Neutrophil (primary cell): ENCODE results near the gene TNFAIP8.

Experiments used
- H3K27ac ChIP-seq: fragments of 200-600 bp; sonication (generic); 2 replicates; pipeline ENCODE4 v1.5.1; 2016; ENCODE audit warnings: mild to moderate bottlenecking, moderate library complexity
- H3K27me3 ChIP-seq: fragments of 200-600 bp; sonication (generic); 2 replicates; pipeline ENCODE4 v1.6.0; 2016; ENCODE audit warnings: mild to moderate bottlenecking
- H3K36me3 ChIP-seq: fragments of 200-600 bp; sonication (generic); 2 replicates; pipeline ENCODE4 v1.5.1; 2017
- H3K4me1 ChIP-seq, 2 experiments: fragments of 200-600 bp in 1 of 2; sonication (generic) in 1 of 2; 1 replicate in 1 of 2; 2 replicates in 1 of 2; pipeline versions ENCODE4 v1.5.1 to v1.6.1; 2013 to 2016; ENCODE audit warnings: low read depth in 1 of 2, low read length in 1 of 2, mild to moderate bottlenecking in 1 of 2, moderate library complexity in 1 of 2; ENCODE audit not compliant: control insufficient read depth in 1 of 2, insufficient read depth in 1 of 2
- H3K4me3 ChIP-seq, 2 experiments: fragments of 200-600 bp in 1 of 2; sonication (generic) in 1 of 2; 1 replicate in 1 of 2; 2 replicates in 1 of 2; pipeline ENCODE4 v1.5.1; 2013 to 2016; ENCODE audit warnings: low read depth in 1 of 2, low read length in 1 of 2, mild to moderate bottlenecking in 1 of 2, moderate library complexity in 1 of 2
- H3K9me3 ChIP-seq: fragments of 200-600 bp; sonication (generic); 2 replicates; pipeline ENCODE4 v1.5.1; 2016
- CTCF ChIP-seq: fragments of 200-600 bp; sonication (generic); IDR thresholded peaks from 2 replicates; pipeline ENCODE4 v1.5.1; 2016; ENCODE audit warnings: antibody characterized with exemption

TNFAIP8 gene

GRCh38 chr5:119355685-119356611, at the start of gene TNFAIP8:
Gene TNFAIP8 (plus strand): TSS chr5:119356019. CDS start chr5:119356091, 72 bp downstream.
- H3K4me1 ChIP-seq = peaks cover 60 to 79% of the 10 kb centered on the region in 2 experiments

DNA sequence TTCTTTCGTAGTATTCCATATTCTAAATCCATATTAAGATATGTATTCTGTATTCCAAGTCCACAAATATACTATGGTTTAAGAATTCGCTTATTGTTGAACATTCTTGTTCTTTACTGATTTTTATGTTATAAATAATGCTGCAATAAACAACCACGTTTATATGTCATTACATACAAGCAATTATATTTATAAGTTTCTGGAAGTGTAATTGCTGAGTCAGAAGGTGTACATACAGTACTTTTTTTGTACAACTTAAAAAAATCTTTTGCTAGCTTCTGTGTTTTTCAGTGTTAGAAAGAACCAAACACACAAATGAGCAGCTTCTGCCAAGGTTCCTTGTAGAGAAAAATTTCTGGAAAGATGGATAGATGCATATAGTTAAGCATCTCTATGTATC, 48.6 kb upstream of the TNFAIP8 start:
- Histone ChIP-seq H3K36me3 (no peaks in the 10 kb centered on the region), H3K4me3 (no peak overlapping the region), H3K4me1 (peaks cover 97 to 100% of the 10 kb centered on the region in 2 experiments), H3K27ac (peak overlapping the region; percentile 90), H3K9me3 (no peaks in the 10 kb centered on the region), H3K27me3 (no peaks in the 10 kb centered on the region)
- TF ChIP-seq CTCF = no peak

More at GRCh38 chr5:119355685-119356611, at the start of gene TNFAIP8:
- Histone ChIP-seq H3K27ac (peak within 1 kb of the TSS; percentile 78), H3K4me3 (peak within 1 kb of the TSS; percentile 68 to 69), H3K27me3 (no peaks in the 10 kb centered on the region), H3K9me3 (no peaks in the 10 kb centered on the region), H3K36me3 (no peaks in the 10 kb centered on the region)
- TF ChIP-seq CTCF = no peak

DNA sequence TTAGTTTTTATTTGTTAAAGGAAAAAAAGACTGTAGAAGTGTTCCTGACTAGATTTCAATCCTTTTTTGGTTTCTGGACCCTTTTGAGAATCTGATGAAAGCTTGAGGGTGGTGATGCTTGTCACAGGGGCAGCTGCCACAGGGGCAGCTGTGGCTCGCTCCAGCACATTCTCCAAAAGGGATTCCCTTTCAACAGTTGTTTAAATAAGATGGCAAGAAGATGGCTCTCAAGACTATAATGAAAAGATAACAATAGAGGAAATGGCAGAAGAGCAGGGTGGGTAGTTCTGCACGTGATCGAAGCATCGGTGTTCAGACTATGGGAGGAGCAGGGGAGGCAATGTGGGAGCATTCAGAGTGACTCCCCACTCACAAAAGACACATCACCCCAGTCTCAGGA, 46.5 kb upstream of the TNFAIP8 start:
- Histone ChIP-seq H3K36me3 (no peaks in the 10 kb centered on the region), H3K4me3 (peak overlapping the region; percentile 54 to 57), H3K4me1 (peaks cover 96 to 100% of the 10 kb centered on the region in 2 experiments), H3K27ac (peak overlapping the region; percentile 90), H3K27me3 (no peaks in the 10 kb centered on the region), H3K9me3 (no peaks in the 10 kb centered on the region)
- TF ChIP-seq CTCF = no peak

DNA sequence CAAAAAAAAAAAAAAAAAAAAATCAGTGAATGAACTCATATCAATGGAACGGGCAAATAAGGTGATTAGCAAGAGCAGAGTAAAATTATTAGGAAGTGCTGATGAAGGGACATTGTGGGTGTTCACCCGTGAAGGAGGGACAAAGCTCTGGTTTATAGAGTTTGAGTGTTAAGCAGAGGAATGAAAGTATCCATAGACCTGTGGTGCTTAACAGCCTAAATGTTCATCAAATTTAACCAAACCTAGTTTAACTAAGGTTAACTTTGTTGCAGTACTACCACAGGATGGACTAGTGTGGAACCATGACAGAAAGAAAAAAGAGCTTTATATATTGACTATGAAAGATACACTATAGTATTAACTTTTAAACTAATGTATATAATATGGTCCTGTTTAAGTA, 44.1 kb upstream of the TNFAIP8 start:
- no peaks in the 10 kb centered on the region for H3K9me3 ChIP-seq
- no peaks in the 10 kb centered on the region for H3K27me3 ChIP-seq
- no peak for TF ChIP-seq CTCF
- no peaks in the 10 kb centered on the region for H3K36me3 ChIP-seq
- no peak overlapping the region for H3K4me3 ChIP-seq
- H3K27ac ChIP-seq = peak overlapping the region; percentile 90
- H3K4me1 ChIP-seq = peaks cover 98% of the 10 kb centered on the region in 2 experiments

DNA sequence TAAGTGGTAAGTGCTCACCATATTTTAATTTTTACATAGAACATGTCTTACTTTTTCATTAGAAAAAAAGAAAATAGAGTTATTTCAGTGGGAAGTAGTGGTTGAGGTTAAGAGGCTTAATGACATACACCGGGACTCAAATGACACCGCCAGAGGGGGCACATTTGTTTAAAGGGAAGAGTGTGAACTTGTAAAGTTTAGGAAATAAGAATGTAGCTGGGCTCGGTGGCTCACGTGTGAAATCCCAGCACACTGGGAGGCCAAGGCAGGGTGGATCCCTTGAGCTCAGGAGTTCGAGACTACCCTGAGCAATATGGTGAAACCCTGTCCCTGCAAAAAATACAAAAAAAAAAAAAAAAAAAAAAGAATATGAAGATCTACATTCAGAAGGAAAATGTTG, 43.4 kb upstream of the TNFAIP8 start:
- no peaks in the 10 kb centered on the region for H3K36me3 ChIP-seq
- TF ChIP-seq CTCF = no peak
- H3K4me1 ChIP-seq = peaks cover 96 to 97% of the 10 kb centered on the region in 2 experiments
- H3K4me3 ChIP-seq = no peak overlapping the region
- H3K27me3 ChIP-seq = no peaks in the 10 kb centered on the region
- no peaks in the 10 kb centered on the region for H3K9me3 ChIP-seq
- peak overlapping the region; percentile 90 for H3K27ac ChIP-seq
